GM12878 (cell line): ENCODE data around the gene KRTAP5-6. TPM values are rescaled to one million over a fixed set of nuclear protein-coding genes. Genes with fewer than 3 reads are reported as not detected.

ENCODE experiments used
- IKZF1 ChIP-seq: fragments of 450-650 bp; conservative IDR thresholded peaks from 2 replicates; pipeline ENCODE4 v1.6.1; 2017; ENCODE audit warnings: antibody characterized with exemption, mild to moderate bottlenecking
- KAT2A ChIP-seq: conservative IDR thresholded peaks from 2 replicates; pipeline ENCODE4 v1.6.1; 2011; ENCODE audit warnings: low read depth, low read length; ENCODE audit not compliant: control insufficient read depth
- NFIC ChIP-seq: IDR thresholded peaks from 2 replicates; pipeline ENCODE4 v1.6.1; 2012; ENCODE audit warnings: low read depth, mild to moderate bottlenecking, inconsistent platforms, low read length, moderate library complexity
- PAX8 ChIP-seq: fragments of 450-650 bp; IDR thresholded peaks from 2 replicates; pipeline ENCODE4 v1.6.1; 2017; ENCODE audit warnings: mild to moderate bottlenecking, moderate library complexity
- polyA plus RNA-seq, 11 experiments: library from polyadenylated mRNA; depleted of rRNA in 4 of 11; unstranded in 6 of 11; stranded (reverse) in 5 of 11; fragments of >200 nt; fragmentation: Nextera tagmentation in 4 of 11; fragmentation: Illumina TruSeq in 1 of 11; extraction: Ambion mirVana in 4 of 11; extraction: Trizol in 1 of 11; gene quantifications; 1 replicate in 1 of 11; 2 replicates in 10 of 11; pipeline versions ENCODE4 v1.2.1 to v1.2.3, GENCODE V29; 2011 to 2016; ENCODE audit warnings: inconsistent platforms in 2 of 11, missing spikeins in 2 of 11, low read depth in 1 of 11
- total RNA-seq, 4 experiments: library from RNA; depleted of rRNA in 3 of 4; stranded (reverse); fragments of >200 nt in 3 of 4; fragmentation: Illumina TruSeq in 1 of 4; extraction: Trizol in 1 of 4; gene quantifications; 2 replicates each; pipeline versions ENCODE4 v1.2.1 to v1.2.3, GENCODE V29; 2013 to 2021
- TF ChIP-seq, protein P1 (sequence below): fragments of 450-650 bp; IDR thresholded peaks from 2 replicates; pipeline ENCODE4 v1.6.1; 2017; ENCODE audit warnings: borderline replicate concordance
- TF ChIP-seq, protein P2 (sequence below): fragments of 450-650 bp; formaldehyde crosslinking; IDR thresholded peaks from 2 replicates; pipeline ENCODE4 v1.4.0; 2020; ENCODE audit warnings: mild to moderate bottlenecking, moderate library complexity

The KRTAP5-6 gene
- total and polyA plus RNA-seq, 10 of the 15 experiments (the other 5 are each of a cell fraction or from before 2014, with no cell fraction given), result not detected

DNA sequence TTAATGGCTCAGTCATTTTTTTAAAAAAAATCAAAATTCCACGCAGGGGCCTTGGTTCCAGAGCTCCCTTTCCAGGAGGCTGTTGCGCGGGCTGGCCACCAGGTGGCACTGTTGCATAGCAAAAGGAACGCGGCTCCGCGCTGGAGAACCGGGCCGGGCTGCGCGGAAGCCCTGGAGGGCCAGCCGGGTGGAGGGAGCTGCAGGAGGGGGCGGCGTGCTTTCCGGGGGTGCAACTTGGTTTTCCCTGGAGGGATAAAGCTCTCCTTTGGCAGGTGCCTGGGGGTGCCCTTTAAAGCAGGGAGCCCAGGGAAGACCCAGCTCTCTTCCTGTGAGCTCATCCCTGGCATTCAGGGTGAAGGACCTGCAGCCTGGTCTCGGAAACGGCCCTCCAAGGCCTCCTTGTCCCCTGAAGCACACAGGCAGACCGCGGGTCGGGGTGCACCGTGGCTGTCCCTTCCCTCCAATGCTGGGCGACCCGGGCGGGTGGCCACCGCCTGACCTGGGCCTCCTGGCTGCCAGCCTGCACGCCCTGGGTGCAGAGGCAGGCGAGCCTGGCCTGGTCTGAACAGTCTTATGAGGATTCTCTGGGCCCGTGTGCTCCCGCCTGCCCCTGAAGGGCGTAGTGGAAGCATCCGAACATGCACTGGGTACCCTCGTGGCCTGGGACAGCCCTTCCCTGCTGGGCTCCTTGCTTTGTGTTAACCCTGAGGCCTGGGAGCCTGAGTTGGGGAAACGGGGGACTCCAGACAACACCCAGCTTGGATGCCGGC, 44.0 kb upstream of the KRTAP5-6 start (continued):
- TF ChIP-seq NFIC (no peak), KAT2A (no peak), PAX8 (no peak), IKZF1 (no peak)
- TF ChIP-seq, protein P1, sequence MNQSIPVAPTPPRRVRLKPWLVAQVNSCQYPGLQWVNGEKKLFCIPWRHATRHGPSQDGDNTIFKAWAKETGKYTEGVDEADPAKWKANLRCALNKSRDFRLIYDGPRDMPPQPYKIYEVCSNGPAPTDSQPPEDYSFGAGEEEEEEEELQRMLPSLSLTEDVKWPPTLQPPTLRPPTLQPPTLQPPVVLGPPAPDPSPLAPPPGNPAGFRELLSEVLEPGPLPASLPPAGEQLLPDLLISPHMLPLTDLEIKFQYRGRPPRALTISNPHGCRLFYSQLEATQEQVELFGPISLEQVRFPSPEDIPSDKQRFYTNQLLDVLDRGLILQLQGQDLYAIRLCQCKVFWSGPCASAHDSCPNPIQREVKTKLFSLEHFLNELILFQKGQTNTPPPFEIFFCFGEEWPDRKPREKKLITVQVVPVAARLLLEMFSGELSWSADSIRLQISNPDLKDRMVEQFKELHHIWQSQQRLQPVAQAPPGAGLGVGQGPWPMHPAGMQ, result no peak
- TF ChIP-seq, protein P2, sequence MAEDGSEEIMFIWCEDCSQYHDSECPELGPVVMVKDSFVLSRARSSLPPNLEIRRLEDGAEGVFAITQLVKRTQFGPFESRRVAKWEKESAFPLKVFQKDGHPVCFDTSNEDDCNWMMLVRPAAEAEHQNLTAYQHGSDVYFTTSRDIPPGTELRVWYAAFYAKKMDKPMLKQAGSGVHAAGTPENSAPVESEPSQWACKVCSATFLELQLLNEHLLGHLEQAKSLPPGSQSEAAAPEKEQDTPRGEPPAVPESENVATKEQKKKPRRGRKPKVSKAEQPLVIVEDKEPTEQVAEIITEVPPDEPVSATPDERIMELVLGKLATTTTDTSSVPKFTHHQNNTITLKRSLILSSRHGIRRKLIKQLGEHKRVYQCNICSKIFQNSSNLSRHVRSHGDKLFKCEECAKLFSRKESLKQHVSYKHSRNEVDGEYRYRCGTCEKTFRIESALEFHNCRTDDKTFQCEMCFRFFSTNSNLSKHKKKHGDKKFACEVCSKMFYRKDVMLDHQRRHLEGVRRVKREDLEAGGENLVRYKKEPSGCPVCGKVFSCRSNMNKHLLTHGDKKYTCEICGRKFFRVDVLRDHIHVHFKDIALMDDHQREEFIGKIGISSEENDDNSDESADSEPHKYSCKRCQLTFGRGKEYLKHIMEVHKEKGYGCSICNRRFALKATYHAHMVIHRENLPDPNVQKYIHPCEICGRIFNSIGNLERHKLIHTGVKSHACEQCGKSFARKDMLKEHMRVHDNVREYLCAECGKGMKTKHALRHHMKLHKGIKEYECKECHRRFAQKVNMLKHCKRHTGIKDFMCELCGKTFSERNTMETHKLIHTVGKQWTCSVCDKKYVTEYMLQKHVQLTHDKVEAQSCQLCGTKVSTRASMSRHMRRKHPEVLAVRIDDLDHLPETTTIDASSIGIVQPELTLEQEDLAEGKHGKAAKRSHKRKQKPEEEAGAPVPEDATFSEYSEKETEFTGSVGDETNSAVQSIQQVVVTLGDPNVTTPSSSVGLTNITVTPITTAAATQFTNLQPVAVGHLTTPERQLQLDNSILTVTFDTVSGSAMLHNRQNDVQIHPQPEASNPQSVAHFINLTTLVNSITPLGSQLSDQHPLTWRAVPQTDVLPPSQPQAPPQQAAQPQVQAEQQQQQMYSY, result no peak
- TF ChIP-seq, all 136 proteins: peak for 4
